ENCODE measurements around the gene PRM3. TPM values are rescaled to one million over a fixed set of nuclear protein-coding genes. Genes with fewer than 3 reads are reported as not detected.
A peak's percentile ranks its signal among the peaks of the same experiment; 100 is the strongest.

The PRM3 gene
- total and polyA plus RNA-seq, 2 experiments from 2014 or later: not detected

DNA sequence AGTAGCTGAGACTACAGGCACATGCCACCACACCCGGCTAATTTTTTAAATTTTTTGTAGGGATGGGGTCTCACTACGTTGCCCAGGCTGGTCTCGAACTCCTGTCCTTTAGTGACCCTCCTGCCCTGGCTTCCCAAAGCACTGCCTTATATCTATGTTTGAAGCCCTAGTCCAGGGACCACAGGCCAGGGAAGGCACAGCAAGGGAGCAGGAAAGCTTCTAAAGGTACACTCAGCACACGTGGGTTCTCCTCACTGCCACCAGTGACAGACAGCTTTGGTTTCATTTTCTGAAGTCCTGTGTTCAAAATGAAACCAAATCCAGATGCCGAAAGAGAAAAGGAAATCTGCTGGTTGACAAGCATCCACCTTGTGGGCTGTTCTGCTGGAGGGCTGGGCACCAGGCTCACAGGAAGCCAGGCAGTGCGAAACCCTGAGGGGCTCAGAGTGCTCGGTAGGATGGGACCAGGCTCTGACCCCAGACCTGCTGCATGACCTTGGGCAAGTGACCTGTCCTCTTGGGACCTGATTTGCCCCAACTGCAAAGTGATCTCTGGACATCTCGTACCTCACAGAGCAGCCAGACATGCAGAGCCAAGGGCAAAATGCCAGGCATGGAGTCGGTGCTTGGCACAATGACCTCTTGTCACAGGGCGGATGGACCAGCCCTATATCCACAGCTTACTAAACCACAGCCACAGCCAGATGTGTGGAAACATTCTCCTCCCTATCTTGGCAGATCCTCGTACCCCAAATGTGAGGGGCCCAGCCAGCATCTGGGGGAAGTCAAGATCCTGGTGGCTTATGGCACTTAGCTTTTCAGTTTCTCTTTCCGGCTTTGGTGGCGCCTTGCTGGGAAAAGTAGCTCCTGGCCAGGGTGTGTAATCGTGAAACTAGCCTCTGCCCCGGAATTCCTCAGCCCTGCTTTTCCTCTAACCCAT, 14.6 kb downstream of the PRM3 start:
- H3K4me3 ChIP-seq: 0 out of 2 replicates have a peak overlapping the region, but pooled peaks have one; percentile 33

GRCh38 chr16:11257131-11257938, 16.1 kb downstream of the PRM3 start:
- H3K27me3 ChIP-seq (replicated peaks; ENCODE audit: insufficient read depth): no peaks in the 10 kb centered on the region
- in situ Hi-C loops (cut with MboI): loop anchor here (10.0 kb wide), 1 partner anchor 293 kb away; no protein-coding TSS in a partner anchor
- peak overlapping the region; percentile 78 for H3K4me3 ChIP-seq
- H3K9me2 ChIP-seq (ENCODE audit: insufficient read depth): no peaks in the 10 kb centered on the region
- peak overlapping the region; percentile 89 for H3K9ac ChIP-seq
- H3K36me3 ChIP-seq (ENCODE audit: low read depth): no peaks in the 10 kb centered on the region
- WGBS, 2 experiments (ENCODE audit: low coverage in 1 of 2, low lambda C conversion rate in 2 of 2, missing lambda C conversion rate in 2 of 2): 28 to 29% methylated on average over 19 to 21 of the region's 21 CpGs
- peaks cover 8% of the 10 kb centered on the region for H3F3A ChIP-seq (ENCODE audit: insufficient read depth)
- no peaks in the 10 kb centered on the region for H3K79me2 ChIP-seq (ENCODE audit: insufficient read depth)
- DNase-seq: peak; percentile 91
- no peak for TF ChIP-seq EZH2 (IDR thresholded peaks at IDR 0.05; ENCODE audit: insufficient read depth, poor library complexity, severe bottlenecking)
- no peak for TF ChIP-seq EZH2phosphoT487 (IDR thresholded peaks at IDR 0.05; ENCODE audit: insufficient read depth, low read depth)
- peaks cover 10% of the 10 kb centered on the region; the same call in 1 of the 2 replicates for H3K4me1 ChIP-seq (ENCODE audit: insufficient read depth)
- peak overlapping the region; percentile 65 for H2AFZ ChIP-seq
- H3K9me3 ChIP-seq (ENCODE audit: low read depth): no peaks in the 10 kb centered on the region
- peak overlapping the region; percentile 84 for H3K27ac ChIP-seq
- H4K20me1 ChIP-seq (ENCODE audit: insufficient read depth): no peaks in the 10 kb centered on the region
- peak overlapping the region; percentile 74 for H3K4me2 ChIP-seq (ENCODE audit: unreplicated experiment)

More for the DNA sequence above, 14.6 kb downstream of the PRM3 start:
- H2AFZ ChIP-seq: peak overlapping the region; percentile 49
- H3K9me2 ChIP-seq (ENCODE audit: insufficient read depth): no peaks in the 10 kb centered on the region
- H3K9ac ChIP-seq: no peak overlapping the region
- H3K27ac ChIP-seq: no peak overlapping the region
- no peaks in the 10 kb centered on the region for H3K27me3 ChIP-seq (replicated peaks; ENCODE audit: insufficient read depth)
- peaks cover 10% of the 10 kb centered on the region; the same call in 1 of the 2 replicates for H3K4me1 ChIP-seq (ENCODE audit: insufficient read depth)
- no peaks in the 10 kb centered on the region for H3K36me3 ChIP-seq (ENCODE audit: low read depth)
- WGBS, 2 experiments (ENCODE audit: low coverage in 1 of 2, low lambda C conversion rate in 2 of 2, missing lambda C conversion rate in 2 of 2): 25 to 28% methylated on average over 15 of the region's 15 CpGs
- TF ChIP-seq EZH2 (IDR thresholded peaks at IDR 0.05; ENCODE audit: insufficient read depth, poor library complexity, severe bottlenecking): no peak
- no peak for TF ChIP-seq EZH2phosphoT487 (IDR thresholded peaks at IDR 0.05; ENCODE audit: insufficient read depth, low read depth)
- peak overlapping the region; percentile 58 for H3K4me2 ChIP-seq (ENCODE audit: unreplicated experiment)
- H3F3A ChIP-seq (ENCODE audit: insufficient read depth): peaks cover 4% of the 10 kb centered on the region
- in situ Hi-C loops (cut with MboI): loop anchor here (10.0 kb wide), 1 partner anchor 294 kb away; no protein-coding TSS in a partner anchor
- H3K9me3 ChIP-seq (ENCODE audit: low read depth): no peaks in the 10 kb centered on the region
- peak; percentile 48 for DNase-seq
- H4K20me1 ChIP-seq (ENCODE audit: insufficient read depth): no peaks in the 10 kb centered on the region
- H3K79me2 ChIP-seq (ENCODE audit: insufficient read depth): no peaks in the 10 kb centered on the region

GRCh38 chr16:11256661-11257130, 16.7 kb downstream of the PRM3 start:
- Histone ChIP-seq H3K27me3 (replicated peaks; ENCODE audit: insufficient read depth) (no peaks in the 10 kb centered on the region), H3K9me3 (ENCODE audit: low read depth) (no peaks in the 10 kb centered on the region), H3K4me2 (ENCODE audit: unreplicated experiment) (peak overlapping the region; percentile 74), H2AFZ (peak overlapping the region; percentile 65), H3K36me3 (ENCODE audit: low read depth) (no peaks in the 10 kb centered on the region), H3K4me1 (ENCODE audit: insufficient read depth) (peaks cover 10% of the 10 kb centered on the region; the same call in 1 of the 2 replicates), H3K4me3 (peak overlapping the region; percentile 78), H3K9me2 (ENCODE audit: insufficient read depth) (no peaks in the 10 kb centered on the region), H3F3A (ENCODE audit: insufficient read depth) (peaks cover 8% of the 10 kb centered on the region), H3K9ac (peak overlapping the region; percentile 89), H4K20me1 (ENCODE audit: insufficient read depth) (no peaks in the 10 kb centered on the region), H3K27ac (peak overlapping the region; percentile 84), H3K79me2 (ENCODE audit: insufficient read depth) (no peaks in the 10 kb centered on the region)
- in situ Hi-C loops (cut with MboI): loop anchor here (10.0 kb wide), 1 partner anchor 292 kb away; no protein-coding TSS in a partner anchor
- WGBS, 2 experiments (ENCODE audit: low coverage in 1 of 2, low lambda C conversion rate in 2 of 2, missing lambda C conversion rate in 2 of 2): 0 to 2% methylated on average over 29 to 31 of the region's 32 CpGs
- peak; percentile 79 for DNase-seq
- no peak for TF ChIP-seq EZH2phosphoT487 (IDR thresholded peaks at IDR 0.05; ENCODE audit: insufficient read depth, low read depth)
- TF ChIP-seq EZH2 (IDR thresholded peaks at IDR 0.05; ENCODE audit: insufficient read depth, poor library complexity, severe bottlenecking): no peak

All from GM23248 (cell line).